Trophoblast cell (in vitro differentiated cells and primary cell): ENCODE data around the gene TEK.

Source experiments
- DNase-seq, 2 donors: peaks; one replicate each; pipeline ENCODE4 v3.0.0-alpha.2; 2016
- H2AFZ ChIP-seq: 2 replicates; pipeline ENCODE4 v1.6.1; 2013; ENCODE audit warnings: low read length, moderate library complexity, mild to moderate bottlenecking; ENCODE audit not compliant: insufficient read depth, poor library complexity
- H2AK5ac ChIP-seq: 2 replicates; pipeline ENCODE4 v1.6.1; 2013; ENCODE audit warnings: mild to moderate bottlenecking, low read length
- H2BK120ac ChIP-seq: 2 replicates; pipeline ENCODE4 v1.6.1; 2013; ENCODE audit warnings: low read length, mild to moderate bottlenecking, moderate library complexity; ENCODE audit not compliant: insufficient read depth, poor library complexity
- H2BK12ac ChIP-seq: 2 replicates; pipeline ENCODE4 v1.6.1; 2013; ENCODE audit warnings: mild to moderate bottlenecking, low read length, moderate library complexity
- H2BK5ac ChIP-seq: 2 replicates; pipeline ENCODE4 v1.6.1; 2013; ENCODE audit warnings: low read length, low read depth, moderate library complexity, mild to moderate bottlenecking; ENCODE audit not compliant: poor library complexity
- H3K14ac ChIP-seq: 2 replicates; pipeline ENCODE4 v1.6.1; 2013; ENCODE audit warnings: mild to moderate bottlenecking, low read length
- H3K18ac ChIP-seq: 2 replicates; pipeline ENCODE4 v1.6.1; 2013; ENCODE audit warnings: mild to moderate bottlenecking, low read length
- H3K23ac ChIP-seq: 2 replicates; pipeline ENCODE4 v1.6.1; 2013; ENCODE audit warnings: low read length
- H3K27ac ChIP-seq: 2 replicates; pipeline ENCODE4 v1.5.1; 2013; ENCODE audit warnings: low read depth, mild to moderate bottlenecking, inconsistent platforms, low read length, moderate library complexity
- H3K27me3 ChIP-seq: 2 replicates; pipeline ENCODE4 v1.6.1; 2013; ENCODE audit warnings: inconsistent platforms, mild to moderate bottlenecking, low read length, moderate library complexity; ENCODE audit not compliant: insufficient read depth
- H3K36me3 ChIP-seq, 2 experiments: 1 replicate in 1 of 2; 2 replicates in 1 of 2; pipeline ENCODE4 v1.6.1; 2013; ENCODE audit warnings: low read length in 2 of 2, mild to moderate bottlenecking in 2 of 2, moderate library complexity in 1 of 2; ENCODE audit not compliant: insufficient read depth in 2 of 2, control insufficient read depth in 1 of 2
- H3K4ac ChIP-seq: 2 replicates; pipeline ENCODE4 v1.6.1; 2013; ENCODE audit warnings: low read depth, mild to moderate bottlenecking, low read length, moderate library complexity
- H3K4me1 ChIP-seq, 2 experiments: 1 replicate in 1 of 2; 2 replicates in 1 of 2; pipeline ENCODE4 v1.6.1; 2013; ENCODE audit warnings: low read length in 2 of 2, mild to moderate bottlenecking in 2 of 2, moderate library complexity in 1 of 2; ENCODE audit not compliant: insufficient read depth in 2 of 2, control insufficient read depth in 1 of 2
- H3K4me2 ChIP-seq: 2 replicates; pipeline ENCODE4 v1.6.1; 2013; ENCODE audit warnings: inconsistent platforms, mild to moderate bottlenecking, low read length, moderate library complexity
- H3K4me3 ChIP-seq: 2 replicates; pipeline ENCODE4 v1.5.1; 2013; ENCODE audit warnings: mild to moderate bottlenecking, low read depth, low read length, inconsistent platforms
- H3K79me1 ChIP-seq: one replicate; pipeline ENCODE4 v1.6.1; 2013; ENCODE audit warnings: low read length
- H3K79me2 ChIP-seq: 2 replicates; pipeline ENCODE4 v1.6.1; 2013; ENCODE audit warnings: low read length, mild to moderate bottlenecking; ENCODE audit not compliant: control insufficient read depth, insufficient read depth, poor library complexity
- H3K9ac ChIP-seq: 2 replicates; pipeline ENCODE4 v1.6.1; 2013; ENCODE audit warnings: mild to moderate bottlenecking, low read length
- H3K9me3 ChIP-seq: 2 replicates; pipeline ENCODE4 v1.6.1; 2013; ENCODE audit warnings: low read depth, mild to moderate bottlenecking, control low read depth, inconsistent platforms, low read length; ENCODE audit not compliant: insufficient read depth
- H4K12ac ChIP-seq: 2 replicates; pipeline ENCODE4 v1.6.1; 2013; ENCODE audit warnings: low read depth, mild to moderate bottlenecking, low read length, moderate library complexity
- H4K8ac ChIP-seq: 2 replicates; pipeline ENCODE4 v1.6.1; 2013; ENCODE audit warnings: low read depth, mild to moderate bottlenecking, low read length, moderate library complexity
- H4K91ac ChIP-seq: one replicate; pipeline ENCODE4 v1.6.1; 2013; ENCODE audit warnings: low read depth, mild to moderate bottlenecking, low read length, moderate library complexity
- WGBS: extraction: QIAGEN DNeasy Blood & Tissue Kit; methylation state at CpG from one replicate; pipeline ENCODE4 v1.1.7; 2013; ENCODE audit warnings: missing lambda C conversion rate; ENCODE audit not compliant: insufficient read length, insufficient coverage; ENCODE audit errors: extremely low coverage; 5-methylcytosine and 5-hydroxymethylcytosine counted together

Gene TEK

DNA sequence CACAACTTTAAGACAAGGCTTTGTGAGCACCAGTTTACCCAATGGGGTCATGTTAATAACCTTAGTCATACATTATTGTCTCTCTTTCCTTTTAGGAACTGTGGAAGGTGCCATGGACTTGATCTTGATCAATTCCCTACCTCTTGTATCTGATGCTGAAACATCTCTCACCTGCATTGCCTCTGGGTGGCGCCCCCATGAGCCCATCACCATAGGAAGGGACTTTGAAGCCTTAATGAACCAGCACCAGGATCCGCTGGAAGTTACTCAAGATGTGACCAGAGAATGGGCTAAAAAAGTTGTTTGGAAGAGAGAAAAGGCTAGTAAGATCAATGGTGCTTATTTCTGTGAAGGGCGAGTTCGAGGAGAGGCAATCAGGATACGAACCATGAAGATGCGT, 48.7 kb downstream of the TEK start:
- WGBS: no CpG with 5 or more reads among the region's 6 CpGs
- H3K27me3 ChIP-seq: no peaks in the 10 kb centered on the region
- H3K36me3 ChIP-seq: no peaks in the 10 kb centered on the region

DNA sequence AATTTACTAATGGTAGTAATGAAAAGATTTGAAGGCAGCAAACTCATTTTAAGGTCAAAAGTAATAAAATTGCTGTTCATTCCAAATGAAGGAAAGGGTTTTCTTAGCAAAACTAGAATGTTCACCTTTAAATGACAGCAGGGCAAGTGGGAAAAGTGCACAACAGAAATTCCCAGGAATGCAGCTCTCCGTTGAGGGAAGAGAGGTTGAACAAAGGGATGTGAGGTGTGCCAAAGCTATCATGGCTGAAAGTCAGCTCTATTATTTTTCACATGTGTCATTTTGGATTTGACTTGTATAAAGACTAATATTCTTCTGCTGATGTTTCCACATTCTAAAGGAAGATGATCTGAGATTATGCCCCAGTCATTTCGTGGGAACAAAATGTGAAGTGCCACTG, 51.6 kb downstream of the TEK start:
- Histone ChIP-seq H3K27ac (no peak overlapping the region), H2BK120ac (no peak overlapping the region), H3K9me3 (no peaks in the 10 kb centered on the region), H3K23ac (no peak overlapping the region), H3K36me3 (no peaks in the 10 kb centered on the region), H3K14ac (no peak overlapping the region), H3K9ac (no peak overlapping the region), H3K4me3 (no peak overlapping the region), H3K79me2 (no peaks in the 10 kb centered on the region), H2BK12ac (no peak overlapping the region), H4K8ac (no peak overlapping the region), H3K18ac (no peak overlapping the region), H3K4ac (no peak overlapping the region), H3K4me2 (no peak overlapping the region), H2AFZ (no peak overlapping the region), H3K79me1 (no peaks in the 10 kb centered on the region), H3K4me1 (peaks cover under 1 to 3% of the 10 kb centered on the region in 2 experiments), H2BK5ac (no peak overlapping the region), H3K27me3 (no peaks in the 10 kb centered on the region), H4K91ac (no peak overlapping the region), H4K12ac (no peak overlapping the region), H2AK5ac (no peak overlapping the region)
- no peak for DNase-seq
- no CpG with 5 or more reads among the region's 2 CpGs for WGBS

More for the DNA sequence above, 48.7 kb downstream of the TEK start:
- Histone ChIP-seq H2BK12ac (no peak overlapping the region), H4K8ac (no peak overlapping the region), H3K9me3 (no peaks in the 10 kb centered on the region), H3K14ac (no peak overlapping the region), H4K91ac (no peak overlapping the region), H3K4me1 (peaks cover 0 to 2% of the 10 kb centered on the region in 2 experiments), H3K9ac (no peak overlapping the region), H3K79me2 (no peaks in the 10 kb centered on the region), H3K79me1 (no peaks in the 10 kb centered on the region), H4K12ac (no peak overlapping the region), H3K27ac (no peak overlapping the region), H3K18ac (no peak overlapping the region), H3K4me2 (no peak overlapping the region), H2AFZ (no peak overlapping the region), H2BK120ac (no peak overlapping the region), H3K4ac (no peak overlapping the region), H3K4me3 (no peak overlapping the region), H3K23ac (no peak overlapping the region), H2AK5ac (no peak overlapping the region), H2BK5ac (no peak overlapping the region)
- no peak for DNase-seq

DNA sequence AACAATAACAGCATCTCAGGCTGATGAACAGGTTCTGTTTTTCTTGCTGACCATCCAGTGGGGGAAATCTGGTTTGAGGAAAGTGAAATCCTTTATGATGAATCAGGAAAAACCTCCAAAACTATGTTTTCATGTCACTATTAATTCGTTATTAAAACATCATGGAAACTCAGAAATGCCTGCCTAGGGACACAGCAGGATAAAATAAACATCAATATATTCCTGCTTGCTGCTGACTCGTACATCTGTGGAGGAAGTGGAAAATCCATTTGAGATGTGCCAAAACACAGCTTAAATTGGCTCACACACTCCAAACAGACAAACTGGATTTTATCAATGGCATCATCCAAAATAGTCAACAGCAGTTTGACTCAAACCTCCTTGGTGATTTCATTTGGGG, 53.0 kb downstream of the TEK start:
- Histone ChIP-seq H3K79me1 (no peaks in the 10 kb centered on the region), H2AFZ (no peak overlapping the region), H3K23ac (no peak overlapping the region), H3K27ac (no peak overlapping the region), H3K18ac (no peak overlapping the region), H3K4ac (no peak overlapping the region), H3K14ac (no peak overlapping the region), H3K4me3 (no peak overlapping the region), H3K36me3 (no peaks in the 10 kb centered on the region), H3K27me3 (no peaks in the 10 kb centered on the region), H4K8ac (no peak overlapping the region), H2BK120ac (no peak overlapping the region), H3K4me1 (peaks cover 4 to 6% of the 10 kb centered on the region in 2 experiments), H3K9ac (no peak overlapping the region), H4K91ac (no peak overlapping the region), H4K12ac (no peak overlapping the region), H3K79me2 (no peaks in the 10 kb centered on the region), H2BK12ac (no peak overlapping the region), H3K9me3 (no peaks in the 10 kb centered on the region), H2AK5ac (no peak overlapping the region), H3K4me2 (no peak overlapping the region), H2BK5ac (no peak overlapping the region)
- WGBS: no CpG with 5 or more reads among the region's 2 CpGs
- DNase-seq: no peak

DNA sequence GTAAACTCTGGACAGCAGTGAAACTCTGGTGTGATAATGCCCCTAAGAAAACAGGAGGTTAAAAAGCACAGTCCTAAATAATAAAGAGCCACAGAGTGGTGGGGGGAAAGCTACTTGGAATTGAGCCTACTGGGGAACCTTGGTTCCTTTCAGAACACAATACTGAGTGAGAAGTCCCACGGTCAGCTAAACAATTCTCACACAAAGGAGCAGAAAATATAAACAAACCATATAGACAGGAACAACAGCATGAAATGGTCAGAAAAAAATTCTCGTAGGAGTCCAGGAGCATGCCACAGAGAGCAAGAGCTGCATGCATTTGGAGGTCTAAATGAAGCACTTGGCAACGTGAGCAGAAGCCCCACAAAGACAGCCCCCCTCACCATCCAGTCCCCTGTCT, 56.0 kb downstream of the TEK start:
- Histone ChIP-seq H3K14ac (no peak overlapping the region), H3K27ac (no peak overlapping the region), H3K27me3 (no peaks in the 10 kb centered on the region), H3K4me2 (no peak overlapping the region), H2BK5ac (no peak overlapping the region), H3K4ac (no peak overlapping the region), H3K79me2 (no peaks in the 10 kb centered on the region), H2AFZ (no peak overlapping the region), H4K12ac (no peak overlapping the region), H3K9ac (no peak overlapping the region), H4K91ac (no peak overlapping the region), H3K4me3 (no peak overlapping the region), H3K23ac (no peak overlapping the region), H3K4me1 (peaks cover 4 to 6% of the 10 kb centered on the region in 2 experiments), H3K79me1 (no peaks in the 10 kb centered on the region), H3K9me3 (no peaks in the 10 kb centered on the region), H3K18ac (no peak overlapping the region), H4K8ac (no peak overlapping the region), H3K36me3 (no peaks in the 10 kb centered on the region), H2AK5ac (no peak overlapping the region), H2BK120ac (no peak overlapping the region), H2BK12ac (no peak overlapping the region)
- no peak for DNase-seq
- WGBS: no CpG with 5 or more reads among the region's 3 CpGs
